HepG2 (cell line): ENCODE data around the gene PMIS2. TPM values are rescaled to one million over a fixed set of nuclear protein-coding genes. Genes with fewer than 3 reads are reported as not detected.
A peak's percentile ranks its signal among the peaks of the same experiment; 100 is the strongest.

Experiments used
- ASH2L ChIP-seq: fragments of 300-600, 200-600 bp; sonication (generic); IDR thresholded peaks from 2 replicates; pipeline ENCODE4 v1.7.0; 2017; ENCODE audit warnings: low read depth, mild to moderate bottlenecking, moderate library complexity, mixed read lengths, low read length; ENCODE audit not compliant: insufficient read length
- ATF3 ChIP-seq: sonication (generic); formaldehyde crosslinking; IDR thresholded peaks from 2 replicates; pipeline ENCODE4 v1.4.0; 2020; ENCODE audit warnings: missing genetic modification reagents
- ATF4 ChIP-seq, 2 experiments: fragments of 450-650 bp in 1 of 2; sonication (generic) in 1 of 2; formaldehyde crosslinking; IDR thresholded peaks; 2 replicates each; pipeline versions ENCODE4 v1.5.0 to v1.8.0; 2020 to 2022; ENCODE audit warnings: mild to moderate bottlenecking in 1 of 2, missing genetic modification reagents in 1 of 2
- FOSL2 ChIP-seq: sonication (generic); formaldehyde crosslinking; IDR thresholded peaks from 2 replicates; pipeline ENCODE4 v1.4.0; 2020; ENCODE audit warnings: missing genetic modification reagents
- FOXA3 ChIP-seq: IDR thresholded peaks from 2 replicates; pipeline ENCODE4 v1.6.1; 2016; ENCODE audit warnings: missing genetic modification reagents, missing compliant biosample characterization
- HNRNPUL1 ChIP-seq: fragments of 200-400 bp; formaldehyde crosslinking; IDR thresholded peaks from 2 replicates; pipeline ENCODE4 v1.6.1; 2017; ENCODE audit warnings: low read depth, mild to moderate bottlenecking, low read length, moderate library complexity
- HOXA7 ChIP-seq: sonication (generic); formaldehyde crosslinking; IDR thresholded peaks from 2 replicates; pipeline ENCODE4 v1.8.1; 2022; ENCODE audit warnings: mild to moderate bottlenecking, missing genetic modification reagents, moderate library complexity
- JDP2 ChIP-seq: sonication (generic); formaldehyde crosslinking; IDR thresholded peaks from 2 replicates; pipeline ENCODE4 v1.8.1; 2022; ENCODE audit warnings: missing genetic modification reagents, borderline replicate concordance
- MEIS1 ChIP-seq: sonication (generic); formaldehyde crosslinking; IDR thresholded peaks from 2 replicates; pipeline ENCODE4 v1.9.0; 2021; ENCODE audit warnings: mild to moderate bottlenecking, missing genetic modification reagents, moderate library complexity, borderline replicate concordance
- MXD4 ChIP-seq: IDR thresholded peaks from 2 replicates; pipeline ENCODE4 v1.6.1; 2016; ENCODE audit warnings: mild to moderate bottlenecking, missing biosample characterization, missing genetic modification reagents
- NFYB ChIP-seq: sonication (generic); formaldehyde crosslinking; IDR thresholded peaks from 2 replicates; pipeline ENCODE4 v1.4.0; 2020; ENCODE audit warnings: missing genetic modification reagents
- NR1H2 ChIP-seq: sonication (generic); formaldehyde crosslinking; IDR thresholded peaks from 2 replicates; pipeline ENCODE4 v1.8.1; 2022; ENCODE audit warnings: low read depth, missing genetic modification reagents, borderline replicate concordance
- RAD51 ChIP-seq: fragments of 450-650 bp; IDR thresholded peaks from 2 replicates; pipeline ENCODE4 v1.6.1; 2016; ENCODE audit warnings: borderline replicate concordance
- RFX1 ChIP-seq: fragments of 450-650 bp; IDR thresholded peaks from 2 replicates; pipeline ENCODE4 v1.6.1; 2017
- RXRA ChIP-seq: sonication (generic); formaldehyde crosslinking; IDR thresholded peaks from 2 replicates; pipeline ENCODE4 v1.5.1; 2020; ENCODE audit warnings: missing genetic modification reagents
- TSC22D2 ChIP-seq: sonication (generic); formaldehyde crosslinking; IDR thresholded peaks from 2 replicates; pipeline ENCODE4 v1.5.1; 2020; ENCODE audit warnings: missing genetic modification reagents, mild to moderate bottlenecking, borderline replicate concordance
- ZNF343 ChIP-seq: sonication (generic); formaldehyde crosslinking; IDR thresholded peaks from 2 replicates; pipeline ENCODE4 v1.4.0; 2020; ENCODE audit warnings: mild to moderate bottlenecking, missing genetic modification reagents
- ZNF790 ChIP-seq: sonication (generic); formaldehyde crosslinking; IDR thresholded peaks from 2 replicates; pipeline ENCODE4 v1.8.0; 2022; ENCODE audit warnings: missing genetic modification reagents, mild to moderate bottlenecking, borderline replicate concordance
- polyA plus RNA-seq, 8 experiments: library from polyadenylated mRNA; depleted of rRNA in 3 of 8; stranded (reverse) in 7 of 8; unstranded in 1 of 8; fragments of >200 nt; fragmentation: Illumina TruSeq in 4 of 8; extraction: Trizol in 4 of 8; gene quantifications; 2 replicates each; pipeline versions ENCODE4 v1.2.1 to v1.2.3, GENCODE V29; 2011 to 2016; ENCODE audit warnings: low read depth in 4 of 8, missing spikeins in 1 of 8, mixed read lengths in 1 of 8; ENCODE audit not compliant: insufficient read depth in 1 of 8
- total RNA-seq, 5 experiments: library from RNA; depleted of rRNA; stranded (reverse); fragments of >200 nt; fragmentation: Illumina TruSeq; extraction: Trizol; gene quantifications; 2 replicates each; pipeline ENCODE4 v1.2.3, GENCODE V29; 2016; ENCODE audit warnings: low read depth in 1 of 5
- TF ChIP-seq, protein P1 (sequence below): conservative IDR thresholded peaks from 2 replicates; pipeline ENCODE4 v1.6.1; 2018; ENCODE audit warnings: missing genetic modification reagents
- TF ChIP-seq, protein P2 (sequence below): IDR thresholded peaks from 2 replicates; pipeline ENCODE4 v1.6.1; 2018; ENCODE audit warnings: missing genetic modification reagents, mild to moderate bottlenecking, missing compliant biosample characterization
- TF ChIP-seq, protein P3 (sequence below): sonication (generic); formaldehyde crosslinking; IDR thresholded peaks from 2 replicates; pipeline ENCODE4 v1.9.0; 2021; ENCODE audit warnings: missing genetic modification reagents, borderline replicate concordance
- TF ChIP-seq, protein P4 (sequence below): sonication (generic); formaldehyde crosslinking; IDR thresholded peaks from 2 replicates; pipeline ENCODE4 v1.4.0; 2020; ENCODE audit warnings: low read depth, mild to moderate bottlenecking, missing genetic modification reagents

Gene PMIS2
- total and polyA plus RNA-seq, 2 of the 13 experiments (the other 11 are each of a cell fraction or from before 2014, with no cell fraction given): not detected

DNA sequence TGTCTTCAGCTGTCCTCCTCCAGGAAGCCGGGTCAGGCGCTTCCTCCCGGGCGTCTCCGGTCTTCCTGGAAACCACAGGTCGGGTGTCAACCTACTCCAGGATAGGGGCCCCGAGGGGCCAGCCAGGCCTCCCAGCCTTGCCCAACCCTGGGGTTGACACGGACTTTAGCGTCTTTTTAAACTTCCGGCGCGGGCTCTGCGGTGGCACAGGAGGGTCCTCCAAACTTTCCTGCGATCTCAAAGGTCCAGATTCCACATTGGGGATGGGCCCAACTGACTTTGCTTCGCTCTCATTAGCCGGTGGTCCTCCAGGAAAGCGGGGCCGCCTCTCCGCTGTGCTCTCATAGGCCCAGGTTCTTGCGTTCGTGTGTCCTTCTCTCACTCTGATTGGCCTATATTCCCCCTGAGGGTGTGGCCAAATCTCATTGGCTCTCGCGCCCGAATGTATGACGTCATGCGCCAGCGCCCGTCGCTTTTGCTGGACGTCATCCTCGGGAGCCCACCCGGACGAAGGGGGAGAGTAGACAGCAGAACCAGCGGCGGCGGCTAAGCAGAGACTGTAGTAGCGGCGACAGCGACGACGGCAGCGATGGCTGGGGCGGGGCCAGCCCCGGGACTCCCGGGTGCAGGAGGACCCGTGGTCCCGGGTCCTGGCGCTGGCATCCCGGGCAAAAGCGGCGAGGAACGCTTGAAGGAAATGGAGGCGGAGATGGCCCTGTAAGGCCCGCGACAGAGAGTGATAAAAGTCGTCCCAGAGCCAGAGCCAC, 42.8 kb downstream of the PMIS2 start, which contains the start of gene RBM42 (continued):
- TF ChIP-seq TSC22D2 (CRISPR knock-in tag) (0 out of 2 replicates have a peak, but pooled peaks have one; percentile 48), ATF3 (CRISPR knock-in tag) (peak; percentile 54; the same call in 1 of the 2 replicates), NFYB (CRISPR knock-in tag) (peak; percentile 98), ZNF343 (CRISPR knock-in tag) (no peak), RXRA (CRISPR knock-in tag) (0 out of 2 replicates have a peak, but pooled peaks have one; percentile 20), FOXA3 (CRISPR knock-in tag) (0 out of 2 replicates have a peak, but pooled peaks have one; percentile 33), ZNF790 (0 out of 2 replicates have a peak, but pooled peaks have one; percentile 57), RAD51 (no peak), HNRNPUL1 (no peak), NR1H2 (CRISPR knock-in tag) (no peak), MEIS1 (CRISPR knock-in tag) (peak; percentile 79; the same call in 1 of the 2 replicates), ATF4 (CRISPR knock-in tag; IDR thresholded peaks at IDR 0.05) (no peak), HOXA7 (CRISPR knock-in tag) (no peak), RFX1 (no peak), MXD4 (CRISPR knock-in tag) (peak; percentile 63; the same call in 1 of the 2 replicates), JDP2 (no peak), FOSL2 (CRISPR knock-in tag) (peak; percentile 67), ASH2L (peak; percentile 78)
- TF ChIP-seq, protein P1, sequence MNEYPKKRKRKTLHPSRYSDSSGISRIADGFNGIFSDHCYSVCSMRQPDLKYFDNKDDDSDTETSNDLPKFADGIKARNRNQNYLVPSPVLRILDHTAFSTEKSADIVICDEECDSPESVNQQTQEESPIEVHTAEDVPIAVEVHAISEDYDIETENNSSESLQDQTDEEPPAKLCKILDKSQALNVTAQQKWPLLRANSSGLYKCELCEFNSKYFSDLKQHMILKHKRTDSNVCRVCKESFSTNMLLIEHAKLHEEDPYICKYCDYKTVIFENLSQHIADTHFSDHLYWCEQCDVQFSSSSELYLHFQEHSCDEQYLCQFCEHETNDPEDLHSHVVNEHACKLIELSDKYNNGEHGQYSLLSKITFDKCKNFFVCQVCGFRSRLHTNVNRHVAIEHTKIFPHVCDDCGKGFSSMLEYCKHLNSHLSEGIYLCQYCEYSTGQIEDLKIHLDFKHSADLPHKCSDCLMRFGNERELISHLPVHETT (CRISPR knock-in tag): 0 out of 2 replicates have a peak, but pooled peaks have one; percentile 43
- TF ChIP-seq, protein P2, sequence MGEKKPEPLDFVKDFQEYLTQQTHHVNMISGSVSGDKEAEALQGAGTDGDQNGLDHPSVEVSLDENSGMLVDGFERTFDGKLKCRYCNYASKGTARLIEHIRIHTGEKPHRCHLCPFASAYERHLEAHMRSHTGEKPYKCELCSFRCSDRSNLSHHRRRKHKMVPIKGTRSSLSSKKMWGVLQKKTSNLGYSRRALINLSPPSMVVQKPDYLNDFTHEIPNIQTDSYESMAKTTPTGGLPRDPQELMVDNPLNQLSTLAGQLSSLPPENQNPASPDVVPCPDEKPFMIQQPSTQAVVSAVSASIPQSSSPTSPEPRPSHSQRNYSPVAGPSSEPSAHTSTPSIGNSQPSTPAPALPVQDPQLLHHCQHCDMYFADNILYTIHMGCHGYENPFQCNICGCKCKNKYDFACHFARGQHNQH (CRISPR knock-in tag): peak; percentile 64; the same call in 1 of the 2 replicates
- TF ChIP-seq, protein P3, sequence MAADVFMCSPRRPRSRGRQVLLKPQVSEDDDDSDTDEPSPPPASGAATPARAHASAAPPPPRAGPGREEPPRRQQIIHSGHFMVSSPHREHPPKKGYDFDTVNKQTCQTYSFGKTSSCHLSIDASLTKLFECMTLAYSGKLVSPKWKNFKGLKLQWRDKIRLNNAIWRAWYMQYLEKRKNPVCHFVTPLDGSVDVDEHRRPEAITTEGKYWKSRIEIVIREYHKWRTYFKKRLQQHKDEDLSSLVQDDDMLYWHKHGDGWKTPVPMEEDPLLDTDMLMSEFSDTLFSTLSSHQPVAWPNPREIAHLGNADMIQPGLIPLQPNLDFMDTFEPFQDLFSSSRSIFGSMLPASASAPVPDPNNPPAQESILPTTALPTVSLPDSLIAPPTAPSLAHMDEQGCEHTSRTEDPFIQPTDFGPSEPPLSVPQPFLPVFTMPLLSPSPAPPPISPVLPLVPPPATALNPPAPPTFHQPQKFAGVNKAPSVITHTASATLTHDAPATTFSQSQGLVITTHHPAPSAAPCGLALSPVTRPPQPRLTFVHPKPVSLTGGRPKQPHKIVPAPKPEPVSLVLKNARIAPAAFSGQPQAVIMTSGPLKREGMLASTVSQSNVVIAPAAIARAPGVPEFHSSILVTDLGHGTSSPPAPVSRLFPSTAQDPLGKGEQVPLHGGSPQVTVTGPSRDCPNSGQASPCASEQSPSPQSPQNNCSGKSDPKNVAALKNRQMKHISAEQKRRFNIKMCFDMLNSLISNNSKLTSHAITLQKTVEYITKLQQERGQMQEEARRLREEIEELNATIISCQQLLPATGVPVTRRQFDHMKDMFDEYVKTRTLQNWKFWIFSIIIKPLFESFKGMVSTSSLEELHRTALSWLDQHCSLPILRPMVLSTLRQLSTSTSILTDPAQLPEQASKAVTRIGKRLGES (CRISPR knock-in tag): 0 out of 2 replicates have a peak, but pooled peaks have one; percentile 18
- TF ChIP-seq, protein P4, sequence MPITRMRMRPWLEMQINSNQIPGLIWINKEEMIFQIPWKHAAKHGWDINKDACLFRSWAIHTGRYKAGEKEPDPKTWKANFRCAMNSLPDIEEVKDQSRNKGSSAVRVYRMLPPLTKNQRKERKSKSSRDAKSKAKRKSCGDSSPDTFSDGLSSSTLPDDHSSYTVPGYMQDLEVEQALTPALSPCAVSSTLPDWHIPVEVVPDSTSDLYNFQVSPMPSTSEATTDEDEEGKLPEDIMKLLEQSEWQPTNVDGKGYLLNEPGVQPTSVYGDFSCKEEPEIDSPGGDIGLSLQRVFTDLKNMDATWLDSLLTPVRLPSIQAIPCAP: no peak
